ENCODE measurements around the gene ARHGAP6. TPM values are rescaled to one million over a fixed set of nuclear protein-coding genes. Genes with fewer than 3 reads are reported as not detected.
A peak's percentile ranks its signal among the peaks of the same experiment; 100 is the strongest.

The ARHGAP6 gene
- total RNA-seq, 1 experiment from 2014 or later = not detected

DNA sequence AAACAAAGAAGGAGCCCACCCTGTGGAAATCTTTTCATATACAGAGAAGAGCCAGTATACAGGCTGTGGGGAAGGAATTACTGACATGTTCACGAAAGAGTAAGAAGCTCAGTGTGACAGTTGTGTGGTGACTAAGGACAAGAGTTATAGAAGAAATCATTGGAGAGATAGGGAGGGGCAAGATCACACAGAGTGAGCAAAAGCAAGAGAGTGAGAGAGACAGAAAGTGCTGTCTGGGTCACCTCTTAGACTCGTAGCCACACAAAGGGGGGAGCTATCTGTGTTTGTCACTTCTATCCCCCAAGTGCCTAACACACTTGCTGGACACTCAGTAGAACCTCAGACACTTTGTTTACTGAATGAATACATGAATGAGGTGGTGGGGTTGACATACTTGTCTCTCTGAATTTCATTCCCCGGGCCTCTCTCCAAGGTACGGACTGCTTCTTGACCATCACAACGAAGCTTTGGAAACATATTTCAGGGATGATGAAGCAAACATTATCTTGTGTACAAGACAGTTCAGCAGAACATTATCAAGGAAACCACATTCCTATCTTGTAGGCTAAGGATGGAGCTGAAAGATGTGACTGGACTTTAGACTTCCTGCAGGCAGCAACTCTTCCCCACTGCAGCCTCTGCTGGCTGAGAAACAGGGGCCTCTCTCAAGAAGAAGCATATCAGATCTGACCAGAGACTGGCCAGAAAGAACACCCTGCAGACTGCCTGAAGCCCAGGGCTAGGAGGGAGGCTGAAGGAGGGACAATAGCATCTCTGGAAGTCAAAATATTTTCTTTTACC, 204.3 kb downstream of the ARHGAP6 start:
- ChIA-PET CTCF (interaction anchor here (0.6 to 3.1 kb wide), 12 partner anchors 9 to 313 kb away, joined by 3 to 21 read pairs (median 4); no protein-coding TSS in a partner anchor), POLR2A (interaction anchor here (0.7 kb wide), 1 partner anchor 347 kb away, joined by 3 read pairs; no protein-coding TSS in a partner anchor)
- no TSS peak for BruUV-seq (replicated peaks)
- Mint-ChIP-seq H3K36me3 (ENCODE audit: insufficient read depth, unreplicated experiment) (no peaks in the 10 kb centered on the region), H3K4me1 (ENCODE audit: insufficient read depth, unreplicated experiment) (peaks cover 17% of the 10 kb centered on the region), H3K27me3 (ENCODE audit: insufficient read depth, unreplicated experiment) (peaks cover 33% of the 10 kb centered on the region), H3K9me3 (ENCODE audit: unreplicated experiment) (no peaks in the 10 kb centered on the region), H3K27ac (ENCODE audit: low read depth, unreplicated experiment) (no peak overlapping the region), H3K4me3 (ENCODE audit: unreplicated experiment) (no peak overlapping the region)
- TF ChIP-seq, protein P1, sequence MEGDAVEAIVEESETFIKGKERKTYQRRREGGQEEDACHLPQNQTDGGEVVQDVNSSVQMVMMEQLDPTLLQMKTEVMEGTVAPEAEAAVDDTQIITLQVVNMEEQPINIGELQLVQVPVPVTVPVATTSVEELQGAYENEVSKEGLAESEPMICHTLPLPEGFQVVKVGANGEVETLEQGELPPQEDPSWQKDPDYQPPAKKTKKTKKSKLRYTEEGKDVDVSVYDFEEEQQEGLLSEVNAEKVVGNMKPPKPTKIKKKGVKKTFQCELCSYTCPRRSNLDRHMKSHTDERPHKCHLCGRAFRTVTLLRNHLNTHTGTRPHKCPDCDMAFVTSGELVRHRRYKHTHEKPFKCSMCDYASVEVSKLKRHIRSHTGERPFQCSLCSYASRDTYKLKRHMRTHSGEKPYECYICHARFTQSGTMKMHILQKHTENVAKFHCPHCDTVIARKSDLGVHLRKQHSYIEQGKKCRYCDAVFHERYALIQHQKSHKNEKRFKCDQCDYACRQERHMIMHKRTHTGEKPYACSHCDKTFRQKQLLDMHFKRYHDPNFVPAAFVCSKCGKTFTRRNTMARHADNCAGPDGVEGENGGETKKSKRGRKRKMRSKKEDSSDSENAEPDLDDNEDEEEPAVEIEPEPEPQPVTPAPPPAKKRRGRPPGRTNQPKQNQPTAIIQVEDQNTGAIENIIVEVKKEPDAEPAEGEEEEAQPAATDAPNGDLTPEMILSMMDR (IDR thresholded peaks at IDR 0.05; ENCODE audit: unreplicated experiment) = no peak
- DNase-seq (ENCODE audit: unreplicated experiment) = no peak
- intact Hi-C loops (cut with micrococcal nuclease) = loop anchor here (5.0 kb wide), 1 partner anchor 319 kb away; no protein-coding TSS in a partner anchor

GRCh38 chrX:11460347-11460746, 205.4 kb downstream of the ARHGAP6 start:
- H3K9me3 Mint-ChIP-seq (ENCODE audit: unreplicated experiment) = no peaks in the 10 kb centered on the region
- TF ChIP-seq, protein P1 (IDR thresholded peaks at IDR 0.05; ENCODE audit: unreplicated experiment) = peak; percentile 22
- no peaks in the 10 kb centered on the region for H3K36me3 Mint-ChIP-seq (ENCODE audit: insufficient read depth, unreplicated experiment)
- no peak overlapping the region for H3K27ac Mint-ChIP-seq (ENCODE audit: low read depth, unreplicated experiment)
- intact Hi-C loops (cut with micrococcal nuclease) = loop anchor here (1.0 to 5.0 kb wide), 2 partner anchors 71 to 318 kb away; no protein-coding TSS in a partner anchor
- peaks cover 23% of the 10 kb centered on the region for H3K27me3 Mint-ChIP-seq (ENCODE audit: insufficient read depth, unreplicated experiment)
- H3K4me1 Mint-ChIP-seq (ENCODE audit: insufficient read depth, unreplicated experiment) = peaks cover 11% of the 10 kb centered on the region
- no TSS peak for BruUV-seq (replicated peaks)
- DNase-seq (ENCODE audit: unreplicated experiment) = no peak
- H3K4me3 Mint-ChIP-seq (ENCODE audit: unreplicated experiment) = no peak overlapping the region
- CTCF ChIA-PET = interaction anchor here (0.6 to 3.1 kb wide), 9 partner anchors 14 to 692 kb away, joined by 3 to 21 read pairs (median 4); no protein-coding TSS in a partner anchor
- POLR2A ChIA-PET = interaction anchor here (0.6 kb wide), 1 partner anchor 960 kb away, joined by 3 read pairs; no protein-coding TSS in a partner anchor

DNA sequence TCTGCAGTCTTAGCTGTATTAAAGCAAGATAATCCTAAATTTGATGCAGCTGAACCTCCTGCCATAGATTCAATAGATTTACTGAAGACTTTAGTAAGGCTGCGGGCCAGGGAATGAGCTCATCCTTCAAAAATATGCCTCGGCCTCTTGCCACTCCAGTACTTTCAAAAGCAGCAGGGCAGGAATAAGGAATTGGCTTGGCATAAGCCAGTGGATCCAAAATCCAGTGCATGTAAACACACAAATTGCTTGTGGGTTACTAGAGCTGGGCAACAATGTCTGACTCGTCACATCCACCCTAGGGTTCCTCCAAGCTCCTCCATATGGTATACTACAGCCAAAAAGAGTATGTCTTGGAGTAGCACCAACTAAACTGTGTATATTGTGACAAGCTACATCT, 207.6 kb downstream of the ARHGAP6 start:
- H3K4me1 Mint-ChIP-seq (ENCODE audit: insufficient read depth, unreplicated experiment) = peaks cover 5% of the 10 kb centered on the region
- no peaks in the 10 kb centered on the region for H3K36me3 Mint-ChIP-seq (ENCODE audit: insufficient read depth, unreplicated experiment)
- H3K27ac Mint-ChIP-seq (ENCODE audit: low read depth, unreplicated experiment) = no peak overlapping the region
- no peak for DNase-seq (ENCODE audit: unreplicated experiment)
- peaks cover 12% of the 10 kb centered on the region for H3K27me3 Mint-ChIP-seq (ENCODE audit: insufficient read depth, unreplicated experiment)
- ChIA-PET POLR2A (interaction anchor here (0.8 kb wide), 1 partner anchor 16 kb away, joined by 3 read pairs; no protein-coding TSS in a partner anchor), CTCF (interaction anchor here (1.1 to 2.3 kb wide), 3 partner anchors 63 to 77 kb away, joined by 3 to 14 read pairs (median 5); no protein-coding TSS in a partner anchor)
- intact Hi-C loops (cut with micrococcal nuclease) = no loop called here
- BruUV-seq (replicated peaks) = no TSS peak
- no peak overlapping the region for H3K4me3 Mint-ChIP-seq (ENCODE audit: unreplicated experiment)
- TF ChIP-seq, protein P1 (IDR thresholded peaks at IDR 0.05; ENCODE audit: unreplicated experiment) = no peak
- no peaks in the 10 kb centered on the region for H3K9me3 Mint-ChIP-seq (ENCODE audit: unreplicated experiment)

DNA sequence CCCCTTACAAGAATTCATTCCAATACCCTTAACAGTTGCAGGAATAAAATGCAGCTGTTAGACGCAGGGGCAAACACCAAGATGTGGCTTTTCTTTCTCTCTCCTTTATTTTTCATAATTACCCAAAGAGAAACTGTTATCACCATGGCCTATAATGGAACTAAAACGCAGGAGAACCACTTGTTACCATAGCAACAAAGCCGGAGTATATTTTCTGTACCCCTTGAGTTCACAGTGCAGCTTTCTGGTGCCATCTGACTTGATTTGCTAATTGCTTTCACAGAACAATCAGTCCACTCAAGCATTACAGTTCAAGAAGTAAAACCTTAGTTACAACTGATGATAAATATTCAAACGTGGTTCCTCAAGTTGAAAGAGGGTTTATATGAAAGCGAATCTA, 214.6 kb downstream of the ARHGAP6 start:
- BruUV-seq (replicated peaks) = no TSS peak
- H3K4me1 Mint-ChIP-seq (ENCODE audit: insufficient read depth, unreplicated experiment) = peaks cover 8% of the 10 kb centered on the region

More for the DNA sequence above, 214.6 kb downstream of the ARHGAP6 start:
- no peak overlapping the region for H3K27ac Mint-ChIP-seq (ENCODE audit: low read depth, unreplicated experiment)
- ChIA-PET CTCF (no interaction called here), POLR2A (no interaction called here)
- peaks cover 27% of the 10 kb centered on the region for H3K27me3 Mint-ChIP-seq (ENCODE audit: insufficient read depth, unreplicated experiment)
- H3K36me3 Mint-ChIP-seq (ENCODE audit: insufficient read depth, unreplicated experiment) = no peaks in the 10 kb centered on the region
- intact Hi-C loops (cut with micrococcal nuclease) = no loop called here
- DNase-seq (ENCODE audit: unreplicated experiment) = no peak
- no peaks in the 10 kb centered on the region for H3K9me3 Mint-ChIP-seq (ENCODE audit: unreplicated experiment)
- H3K4me3 Mint-ChIP-seq (ENCODE audit: unreplicated experiment) = no peak overlapping the region
- TF ChIP-seq, protein P1 (IDR thresholded peaks at IDR 0.05; ENCODE audit: unreplicated experiment) = no peak

Data from MCF 10A (cell line).